H1 (cell line): Measurements from ENCODE around the gene ZRANB2. TPM values are rescaled to one million over a fixed set of nuclear protein-coding genes. Genes with fewer than 3 reads are reported as not detected.

ENCODE experiments used
- CTCF ChIA-PET: fragments of 300-600 bp; sonication (Branson Sonifier 250); formaldehyde crosslinking; loops from one replicate; lab custom pipeline; 2021; ENCODE audit not compliant: partially characterized antibody; lab: Charles Lee
- POLR2A ChIA-PET: fragments of 300-600 bp; sonication (Branson Sonifier 250); formaldehyde crosslinking; loops from one replicate; lab custom pipeline; 2021; ENCODE audit warnings: inconsistent platforms; ENCODE audit not compliant: partially characterized antibody; lab: Charles Lee
- DNase-seq, 2 experiments: peaks; one replicate each; pipeline versions ENCODE4 v3.0.0 to v3.0.0-alpha.2; 2010 to 2022; ENCODE audit warnings: low spot score in 2 of 2, low read depth in 1 of 2, mixed read lengths in 1 of 2
- FAIRE-seq: peaks from 2 replicates; lab custom pipeline; 2011; peaks lifted over from hg19 to GRCh38; lab: Jason Lieb, UNC
- H2AFZ ChIP-seq: 2 replicates; pipeline ENCODE4 v1.8.1; 2012; ENCODE audit warnings: low read length, inconsistent platforms
- H2AK5ac ChIP-seq: 2 replicates; pipeline ENCODE4 v1.6.1; 2013; ENCODE audit warnings: low read depth, low read length
- H2BK120ac ChIP-seq: replicated peaks from 2 replicates; pipeline ENCODE3; 2013; ENCODE audit warnings: low read depth, low read length, inconsistent platforms
- H2BK12ac ChIP-seq: 2 replicates; pipeline ENCODE4 v1.6.1; 2013; ENCODE audit warnings: low read depth, low read length
- H2BK15ac ChIP-seq: 2 replicates; pipeline ENCODE4 v1.6.1; 2013; ENCODE audit warnings: low read length
- H2BK20ac ChIP-seq: 2 replicates; pipeline ENCODE4 v1.6.1; 2013; ENCODE audit warnings: low read length
- H2BK5ac ChIP-seq: 2 replicates; pipeline ENCODE4 v1.6.1; 2013; ENCODE audit warnings: low read depth, low read length
- H3K14ac ChIP-seq: 2 replicates; pipeline ENCODE4 v1.6.1; 2013; ENCODE audit warnings: inconsistent platforms; ENCODE audit not compliant: insufficient read length
- H3K18ac ChIP-seq: 2 replicates; pipeline ENCODE4 v1.6.1; 2013; ENCODE audit warnings: low read length; ENCODE audit errors: extremely low read depth
- H3K23ac ChIP-seq: 2 replicates; pipeline ENCODE4 v1.6.1; 2013; ENCODE audit warnings: inconsistent platforms; ENCODE audit not compliant: insufficient read length
- H3K23me2 ChIP-seq: 2 replicates; pipeline ENCODE4 v1.6.1; 2013; ENCODE audit warnings: low read depth, low read length
- H3K27ac ChIP-seq: 2 replicates; pipeline ENCODE4 v1.6.1; 2011; ENCODE audit warnings: low read depth, low read length, inconsistent platforms
- H3K27me3 ChIP-seq, 4 experiments: replicated peaks in 1 of 4; 1 replicate in 1 of 4; 2 replicates in 3 of 4; pipeline versions ENCODE4 v1.6.1 to v1.8.1; 2011 to 2013; ENCODE audit warnings: low read length in 3 of 4, mild to moderate bottlenecking in 3 of 4, inconsistent platforms in 2 of 4, mixed read lengths in 2 of 4, moderate library complexity in 1 of 4; ENCODE audit not compliant: control insufficient read depth in 3 of 4, insufficient read depth in 3 of 4; ENCODE audit errors: extremely low read depth in 1 of 4
- H3K36me3 ChIP-seq, 4 experiments: 2 replicates each; pipeline versions ENCODE4 v1.6.1 to v1.8.1; 2011 to 2013; ENCODE audit warnings: mild to moderate bottlenecking in 4 of 4, low read length in 3 of 4, moderate library complexity in 2 of 4, control low read depth in 1 of 4, inconsistent platforms in 1 of 4; ENCODE audit not compliant: insufficient read depth in 4 of 4, control insufficient read depth in 2 of 4
- H3K4ac ChIP-seq: replicated peaks from 2 replicates; pipeline ENCODE3; 2013; ENCODE audit warnings: low read length, low read depth, mixed read lengths, inconsistent platforms; ENCODE audit not compliant: insufficient read length
- H3K4me1 ChIP-seq, 4 experiments: replicated peaks in 1 of 4; 1 replicate in 1 of 4; 2 replicates in 3 of 4; pipeline versions ENCODE4 v1.6.1 to v1.8.1; 2011 to 2013; ENCODE audit warnings: low read length in 3 of 4, inconsistent platforms in 2 of 4, mixed read lengths in 1 of 4; ENCODE audit not compliant: insufficient read depth in 4 of 4, control insufficient read depth in 3 of 4
- H3K4me2 ChIP-seq, 2 experiments: 2 replicates each; pipeline versions ENCODE4 v1.6.1 to v1.8.1; 2011 to 2013; ENCODE audit warnings: low read depth in 2 of 2, low read length in 2 of 2, control low read depth in 1 of 2, inconsistent platforms in 1 of 2, mild to moderate bottlenecking in 1 of 2; ENCODE audit not compliant: insufficient read depth in 1 of 2
- H3K4me3 ChIP-seq, 4 experiments: fragments of 200-600, 300-600 bp in 1 of 4; sonication (generic), shearing (Covaris generic), sonication (Bioruptor Twin) in 1 of 4; 2 replicates each; pipeline versions ENCODE4 v1.5.1 to v1.8.1; 2011 to 2016; ENCODE audit warnings: low read length in 4 of 4, low read depth in 3 of 4, control low read depth in 2 of 4, inconsistent platforms in 2 of 4, mild to moderate bottlenecking in 2 of 4, mixed read lengths in 1 of 4, moderate library complexity in 1 of 4; ENCODE audit not compliant: insufficient read depth in 2 of 4; ENCODE audit errors: extremely low read depth in 1 of 4
- H3K56ac ChIP-seq: replicated peaks from 2 replicates; pipeline ENCODE3; 2013; ENCODE audit warnings: low read depth, mild to moderate bottlenecking, mixed read lengths, low read length, inconsistent platforms; ENCODE audit not compliant: insufficient read length
- H3K79me1 ChIP-seq: 2 replicates; pipeline ENCODE4 v1.6.1; 2013; ENCODE audit warnings: low read depth, low read length, control low read depth
- H3K79me2 ChIP-seq, 2 experiments: 2 replicates each; pipeline versions ENCODE4 v1.6.1 to v1.8.1; 2012 to 2013; ENCODE audit warnings: low read length in 2 of 2, mild to moderate bottlenecking in 2 of 2, inconsistent platforms in 1 of 2; ENCODE audit not compliant: insufficient read depth in 2 of 2, control insufficient read depth in 1 of 2
- H3K9ac ChIP-seq, 4 experiments: replicated peaks in 1 of 4; 1 replicate in 1 of 4; 2 replicates in 3 of 4; pipeline versions ENCODE4 v1.6.1 to v1.8.1; 2011 to 2013; ENCODE audit warnings: low read depth in 3 of 4, low read length in 3 of 4, control low read depth in 2 of 4, mild to moderate bottlenecking in 2 of 4, moderate library complexity in 2 of 4, inconsistent platforms in 1 of 4; ENCODE audit errors: extremely low read depth in 1 of 4
- H3K9me3 ChIP-seq, 2 experiments: 2 replicates each; pipeline versions ENCODE4 v1.6.1 to v1.8.1; 2012 to 2013; ENCODE audit warnings: mild to moderate bottlenecking in 2 of 2, moderate library complexity in 2 of 2, control low read depth in 1 of 2, inconsistent platforms in 1 of 2, low read depth in 1 of 2, low read length in 1 of 2, mixed read lengths in 1 of 2; ENCODE audit not compliant: insufficient read depth in 2 of 2
- H4K20me1 ChIP-seq, 2 experiments: replicated peaks in 1 of 2; 2 replicates each; pipeline versions ENCODE3 to v1.8.1; 2011 to 2013; ENCODE audit warnings: inconsistent platforms in 2 of 2, low read length in 2 of 2, mild to moderate bottlenecking in 1 of 2; ENCODE audit not compliant: insufficient read depth in 2 of 2, control insufficient read depth in 1 of 2
- H4K5ac ChIP-seq: 2 replicates; pipeline ENCODE4 v1.6.1; 2013; ENCODE audit warnings: low read length, low read depth, mixed read lengths, inconsistent platforms; ENCODE audit not compliant: insufficient read length
- H4K8ac ChIP-seq: 2 replicates; pipeline ENCODE4 v1.8.0; 2013; ENCODE audit warnings: mild to moderate bottlenecking, moderate library complexity, low read length, inconsistent platforms; ENCODE audit not compliant: insufficient read depth; ENCODE audit errors: extremely low read depth
- H4K91ac ChIP-seq: replicated peaks from 2 replicates; pipeline ENCODE3; 2013; ENCODE audit warnings: low read length, mixed read lengths, inconsistent platforms; ENCODE audit not compliant: insufficient read length
- CBX5 ChIP-seq: fragments of 300-800, 300-1000 bp; sonication (generic); IDR thresholded peaks from 2 replicates; pipeline ENCODE4 v1.7.1; 2016; ENCODE audit warnings: antibody characterized with exemption, low read length, low read depth
- CBX8 ChIP-seq: fragments of 300-800, 300-1000 bp; sonication (generic); IDR thresholded peaks from 2 replicates; pipeline ENCODE4 v1.7.1; 2016; ENCODE audit warnings: low read depth, low read length, borderline replicate concordance
- CHD1 ChIP-seq: IDR thresholded peaks from 2 replicates; pipeline ENCODE4 v1.6.1; 2012; ENCODE audit warnings: low read depth, low read length, improper control_type of control experiment
- CTBP2 ChIP-seq: IDR thresholded peaks from 2 replicates; pipeline ENCODE4 v1.7.0; 2011; ENCODE audit warnings: borderline replicate concordance, mild to moderate bottlenecking, moderate library complexity, mixed read lengths, low read length; ENCODE audit not compliant: insufficient read depth, insufficient read length
- FOSL1 ChIP-seq: IDR thresholded peaks from 2 replicates; pipeline ENCODE4 v1.6.1; 2011; ENCODE audit warnings: mild to moderate bottlenecking, low read depth, low read length, moderate library complexity; ENCODE audit not compliant: insufficient read depth
- MAFK ChIP-seq: IDR thresholded peaks from 2 replicates; pipeline ENCODE4 v1.6.1; 2012; ENCODE audit warnings: low read depth, mild to moderate bottlenecking, improper control_type of control experiment, low read length
- RNF2 ChIP-seq: fragments of 200-900, 300-1000 bp; sonication (generic); IDR thresholded peaks from 2 replicates; pipeline ENCODE4 v1.7.1; 2016; ENCODE audit warnings: borderline replicate concordance, low read depth, mild to moderate bottlenecking, antibody characterized with exemption, low read length; ENCODE audit not compliant: poor library complexity, severe bottlenecking; ENCODE audit errors: missing control alignments
- SAP30 ChIP-seq: fragments of 300-600 bp; sonication (generic); IDR thresholded peaks from 2 replicates; pipeline ENCODE4 v1.7.1; 2012; ENCODE audit warnings: low read length, moderate library complexity, mild to moderate bottlenecking, inconsistent platforms; ENCODE audit not compliant: insufficient read depth, insufficient replicate concordance
- SIX5 ChIP-seq: IDR thresholded peaks from 2 replicates; pipeline ENCODE4 v1.6.1; 2011; ENCODE audit warnings: mild to moderate bottlenecking, low read depth, low read length
- SRF ChIP-seq: IDR thresholded peaks from 2 replicates; pipeline ENCODE4 v1.6.1; 2011; ENCODE audit warnings: mild to moderate bottlenecking, low read depth, low read length, moderate library complexity
- TAF1 ChIP-seq: IDR thresholded peaks from 2 replicates; pipeline ENCODE4 v1.6.1; 2011; ENCODE audit warnings: mild to moderate bottlenecking, low read depth, low read length
- USF2 ChIP-seq: IDR thresholded peaks from 2 replicates; pipeline ENCODE4 v1.6.1; 2011; ENCODE audit warnings: low read length, improper control_type of control experiment
- WGBS, 2 experiments: shearing (Covaris generic) in 1 of 2; methylation state at CpG; one replicate each; pipeline versions ENCODE4 v1.1.6 to v1.1.7; 2013 to 2015; ENCODE audit warnings: low lambda C conversion rate in 2 of 2, mixed read lengths in 2 of 2, inconsistent platforms in 1 of 2, low coverage in 1 of 2, missing lambda C conversion rate in 1 of 2; ENCODE audit not compliant: insufficient replicate concordance in 2 of 2, insufficient coverage in 1 of 2, insufficient read length in 1 of 2; ENCODE audit errors: extremely low coverage in 1 of 2, missing lambda C conversion rate in 1 of 2; 5-methylcytosine and 5-hydroxymethylcytosine counted together
- polyA plus RNA-seq, 7 experiments: library from polyadenylated mRNA; depleted of rRNA in 3 of 7; stranded (reverse) in 5 of 7; unstranded in 2 of 7; fragments of >200 nt in 5 of 7; fragments of 200-250 nt in 2 of 7; gene quantifications; 1 replicate in 5 of 7; 2 replicates in 1 of 7; 4 replicates in 1 of 7; pipeline versions ENCODE4 v1.2.1 to v1.2.3, GENCODE V29; 2011 to 2013; ENCODE audit warnings: missing spikeins in 2 of 7, mixed read lengths in 2 of 7
- total RNA-seq: library from RNA; stranded (reverse); fragmentation: NEBNext Ultra II Directional; extraction: Animal tissue kit (Norgen Biotek cat#: 25700); gene quantifications from 2 replicates; pipeline ENCODE4 v1.2.1, GENCODE V29; 2021

The ZRANB2 gene
- total and polyA plus RNA-seq, 2 of the 8 experiments (the other 6 are each of a cell fraction or from before 2014, with no cell fraction given): 35.8 to 103 TPM

DNA sequence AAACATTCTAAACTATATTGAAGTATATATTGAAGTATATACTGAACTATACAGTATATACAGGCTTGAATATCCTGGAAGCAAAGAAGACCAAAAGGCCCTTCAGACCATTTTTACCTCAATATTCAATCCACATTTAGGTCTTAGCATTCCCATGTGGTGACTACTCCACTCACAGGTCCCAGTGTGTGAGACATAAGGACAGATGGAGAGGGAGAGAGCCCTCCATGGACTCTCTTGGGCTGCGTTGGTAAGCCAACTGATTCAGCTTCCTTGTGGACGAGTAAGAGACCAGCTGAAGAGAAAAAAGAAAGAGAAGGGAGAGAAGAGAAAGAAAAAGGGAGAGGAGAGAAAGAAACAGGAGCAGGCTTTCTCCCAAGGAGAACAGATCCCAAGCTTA lies 37.3 kb upstream of the ZRANB2 start:
- no peak for DNase-seq
- H3K23ac ChIP-seq: no peak overlapping the region
- H2BK20ac ChIP-seq: no peak overlapping the region
- H3K4me2 ChIP-seq: no peak overlapping the region
- H2BK12ac ChIP-seq: no peak overlapping the region
- no peaks in the 10 kb centered on the region for H3K36me3 ChIP-seq
- no peak overlapping the region for H2BK15ac ChIP-seq
- no peaks in the 10 kb centered on the region for H3K27me3 ChIP-seq
- H4K20me1 ChIP-seq: no peaks in the 10 kb centered on the region
- no peak overlapping the region for H3K4ac ChIP-seq
- no peak overlapping the region for H3K9ac ChIP-seq
- no peak overlapping the region for H4K5ac ChIP-seq
- H3K4me3 ChIP-seq: no peak overlapping the region
- H2AK5ac ChIP-seq: no peak overlapping the region
- H3K14ac ChIP-seq: no peak overlapping the region
- H3K23me2 ChIP-seq: peaks cover 2% of the 10 kb centered on the region; the same call in 1 of the 2 replicates
- no peak overlapping the region for H3K56ac ChIP-seq
- H3K9me3 ChIP-seq: no peaks in the 10 kb centered on the region
- no peak overlapping the region for H2BK5ac ChIP-seq
- no peak for TF ChIP-seq CHD1
- no peak for TF ChIP-seq CBX5
- TF ChIP-seq RNF2: no peak
- TF ChIP-seq CTBP2: no peak
- TF ChIP-seq TAF1: no peak
- TF ChIP-seq MAFK: no peak
- TF ChIP-seq SRF: no peak
- no peak for TF ChIP-seq SAP30
- no peak for TF ChIP-seq FOSL1
- no peak for TF ChIP-seq USF2
- no peak for TF ChIP-seq SIX5
- TF ChIP-seq CBX8: no peak
- 60% methylated on average over 2 of the region's 2 CpGs; no CpG with 5 or more reads in 1 of the 2 experiments for WGBS, 2 experiments
- H2BK120ac ChIP-seq: no peak overlapping the region
- no peak overlapping the region for H3K18ac ChIP-seq
- CTCF ChIA-PET: interaction anchor here (0.6 to 1.3 kb wide), 2 partner anchors 74 to 1691 kb away, joined by 3 to 4 read pairs; no protein-coding TSS in a partner anchor
- no peak overlapping the region for H2AFZ ChIP-seq
- H4K91ac ChIP-seq: no peak overlapping the region
- H4K8ac ChIP-seq: no peak overlapping the region
- H3K79me2 ChIP-seq: no peaks in the 10 kb centered on the region
- no peak for FAIRE-seq
- no peaks in the 10 kb centered on the region for H3K79me1 ChIP-seq
- no peaks in the 10 kb centered on the region for H3K4me1 ChIP-seq
- H3K27ac ChIP-seq: no peak overlapping the region
- POLR2A ChIA-PET: no interaction called here
